Smooth muscle cell (in vitro differentiated cells): ENCODE measurements around the gene TEKT2. TPM values are rescaled to one million over a fixed set of nuclear protein-coding genes. Genes with fewer than 3 reads are reported as not detected.

Experiments
- DNase-seq: peaks from one replicate; lab custom pipeline; 2025; ENCODE audit not compliant: unreplicated experiment; lab: John Stamatoyannopoulos, UW
- H2AFZ ChIP-seq: fragments of 200-600 bp; sonication (generic); 2 replicates; pipeline ENCODE4 v1.6.0; 2016; ENCODE audit warnings: antibody characterized with exemption, low read depth, mild to moderate bottlenecking
- H3F3A ChIP-seq: fragments of 200-600 bp; sonication (generic); 2 replicates; pipeline ENCODE4 v1.6.0; 2017; ENCODE audit warnings: antibody characterized with exemption, low read depth
- H3K27ac ChIP-seq: fragments of 200-600 bp; sonication (generic); 2 replicates; pipeline ENCODE4 v1.5.1; 2016; ENCODE audit warnings: low read depth, mild to moderate bottlenecking
- H3K27me3 ChIP-seq: fragments of 200-600 bp; sonication (generic); 2 replicates; pipeline ENCODE4 v1.6.1; 2016; ENCODE audit warnings: low read depth, mild to moderate bottlenecking
- H3K36me3 ChIP-seq: fragments of 200-600 bp; sonication (generic); 2 replicates; pipeline ENCODE4 v1.5.1; 2016; ENCODE audit warnings: low read depth
- H3K4me1 ChIP-seq: fragments of 200-600 bp; sonication (generic); 2 replicates; pipeline ENCODE4 v1.5.1; 2016; ENCODE audit warnings: low read depth
- H3K4me2 ChIP-seq: fragments of 200-600 bp; sonication (generic); 2 replicates; pipeline ENCODE4 v1.6.0; 2016; ENCODE audit warnings: mild to moderate bottlenecking
- H3K4me3 ChIP-seq: fragments of 200-600 bp; sonication (generic); 2 replicates; pipeline ENCODE4 v1.5.1; 2016; ENCODE audit warnings: mild to moderate bottlenecking
- H3K79me2 ChIP-seq: fragments of 200-600 bp; sonication (generic); 2 replicates; pipeline ENCODE4 v1.6.0; 2016; ENCODE audit warnings: low read depth, mild to moderate bottlenecking
- H3K9ac ChIP-seq: fragments of 200-600 bp; sonication (generic); 2 replicates; pipeline ENCODE4 v1.6.0; 2016; ENCODE audit warnings: low read depth
- H3K9me3 ChIP-seq: fragments of 200-600 bp; sonication (generic); replicated peaks from 2 replicates; pipeline ENCODE4 v1.5.1; 2016; ENCODE audit warnings: low read depth
- H4K20me1 ChIP-seq: fragments of 200-600 bp; sonication (generic); 2 replicates; pipeline ENCODE4 v1.6.0; 2016; ENCODE audit warnings: low read depth
- WGBS: methylation state at CpG from one replicate; pipeline ENCODE4 v1.1.7; 2016; ENCODE audit warnings: low lambda C conversion rate; 5-methylcytosine and 5-hydroxymethylcytosine counted together
- polyA plus RNA-seq: library from polyadenylated mRNA; unstranded; fragments of >200 nt; fragmentation: Nextera tagmentation; extraction: Ambion mirVana; gene quantifications from 2 replicates; pipeline ENCODE4 v1.2.1, GENCODE V29; 2016
- total RNA-seq: library from RNA; depleted of rRNA; stranded (reverse); fragments of >200 nt; gene quantifications from 2 replicates; pipeline ENCODE4 v1.2.3, GENCODE V29; 2014
- TF ChIP-seq, protein P1 (sequence below): fragments of 200-600 bp; sonication (generic); IDR thresholded peaks from 2 replicates; pipeline ENCODE4 v1.5.1; 2017; ENCODE audit warnings: borderline replicate concordance, mild to moderate bottlenecking, antibody characterized with exemption; ENCODE audit not compliant: insufficient read depth, poor library complexity, severe bottlenecking

Gene TEKT2
- total and polyA plus RNA-seq, 2 experiments from 2014 or later, result 0.27 to 0.85 TPM

- H3K9ac ChIP-seq, result no peak overlapping the region
- TF ChIP-seq, protein P1, sequence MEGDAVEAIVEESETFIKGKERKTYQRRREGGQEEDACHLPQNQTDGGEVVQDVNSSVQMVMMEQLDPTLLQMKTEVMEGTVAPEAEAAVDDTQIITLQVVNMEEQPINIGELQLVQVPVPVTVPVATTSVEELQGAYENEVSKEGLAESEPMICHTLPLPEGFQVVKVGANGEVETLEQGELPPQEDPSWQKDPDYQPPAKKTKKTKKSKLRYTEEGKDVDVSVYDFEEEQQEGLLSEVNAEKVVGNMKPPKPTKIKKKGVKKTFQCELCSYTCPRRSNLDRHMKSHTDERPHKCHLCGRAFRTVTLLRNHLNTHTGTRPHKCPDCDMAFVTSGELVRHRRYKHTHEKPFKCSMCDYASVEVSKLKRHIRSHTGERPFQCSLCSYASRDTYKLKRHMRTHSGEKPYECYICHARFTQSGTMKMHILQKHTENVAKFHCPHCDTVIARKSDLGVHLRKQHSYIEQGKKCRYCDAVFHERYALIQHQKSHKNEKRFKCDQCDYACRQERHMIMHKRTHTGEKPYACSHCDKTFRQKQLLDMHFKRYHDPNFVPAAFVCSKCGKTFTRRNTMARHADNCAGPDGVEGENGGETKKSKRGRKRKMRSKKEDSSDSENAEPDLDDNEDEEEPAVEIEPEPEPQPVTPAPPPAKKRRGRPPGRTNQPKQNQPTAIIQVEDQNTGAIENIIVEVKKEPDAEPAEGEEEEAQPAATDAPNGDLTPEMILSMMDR, result no peak
- no peaks in the 10 kb centered on the region for H3K9me3 ChIP-seq
- WGBS, result 92% methylated on average over 9 of the region's 9 CpGs
- peaks cover 2% of the 10 kb centered on the region for H3F3A ChIP-seq
- H3K4me3 ChIP-seq, result no peak overlapping the region
- H2AFZ ChIP-seq, result no peak overlapping the region
- no peaks in the 10 kb centered on the region for H3K27me3 ChIP-seq
- no peak for DNase-seq
- H3K4me2 ChIP-seq, result no peak overlapping the region
- H3K36me3 ChIP-seq, result no peaks in the 10 kb centered on the region
- no peak overlapping the region for H3K27ac ChIP-seq
- peaks cover 6% of the 10 kb centered on the region for H3K4me1 ChIP-seq
- H3K79me2 ChIP-seq, result no peaks in the 10 kb centered on the region
- H4K20me1 ChIP-seq, result no peaks in the 10 kb centered on the region
Measured at GRCh38 chr1:36107394-36107793, 23.5 kb downstream of the TEKT2 start.

- 26% methylated on average over 14 of the region's 14 CpGs for WGBS
Measured at GRCh38 chr1:36108314-36108713, 24.4 kb downstream of the TEKT2 start.

DNA sequence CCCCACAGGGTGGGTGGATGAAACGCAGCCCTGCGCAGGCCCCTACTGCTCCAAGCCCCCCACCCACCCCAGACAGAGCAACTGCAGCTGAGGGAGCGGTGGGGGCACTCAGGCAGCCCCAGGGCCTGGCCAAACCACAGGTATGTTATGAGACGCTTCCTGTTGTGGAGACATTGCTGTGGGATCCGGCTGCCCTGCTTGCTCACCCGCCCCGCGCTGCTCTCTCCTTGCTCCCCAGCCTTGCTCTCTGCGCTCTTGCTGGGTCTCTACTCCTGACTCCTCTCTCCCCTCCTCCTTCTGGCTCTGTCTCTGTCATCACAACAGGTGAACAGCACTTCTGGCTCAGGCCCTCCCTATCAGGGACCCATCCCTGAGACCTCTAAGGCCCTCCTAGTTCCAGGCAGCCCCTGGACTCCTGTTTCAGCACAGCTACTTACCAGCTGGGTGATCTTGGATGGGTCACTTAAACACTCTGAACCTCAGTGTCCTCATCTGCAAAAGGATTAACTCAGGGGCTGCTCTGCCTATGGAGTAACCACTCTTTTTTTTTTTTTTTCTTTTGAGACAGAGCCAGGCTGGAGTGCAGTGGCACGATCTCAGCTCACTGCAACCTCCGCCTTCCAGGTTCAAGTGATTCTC lies 25.3 kb downstream of the TEKT2 start:
- no peaks in the 10 kb centered on the region for H4K20me1 ChIP-seq
- no peaks in the 10 kb centered on the region for H3K36me3 ChIP-seq
- H3K27ac ChIP-seq, result peak overlapping the region; percentile 94
- peaks cover 2% of the 10 kb centered on the region for H3F3A ChIP-seq
- TF ChIP-seq, protein P1, result no peak
- H3K4me1 ChIP-seq, result peaks cover 6% of the 10 kb centered on the region
- H2AFZ ChIP-seq, result no peak overlapping the region
- H3K9ac ChIP-seq, result peak overlapping the region; percentile 73
- H3K4me3 ChIP-seq, result no peak overlapping the region
- peak; percentile 33 for DNase-seq
- H3K27me3 ChIP-seq, result no peaks in the 10 kb centered on the region
- H3K4me2 ChIP-seq, result peak overlapping the region; percentile 80
- H3K79me2 ChIP-seq, result no peaks in the 10 kb centered on the region
- WGBS, result 33% methylated on average over 10 of the region's 11 CpGs
- no peaks in the 10 kb centered on the region for H3K9me3 ChIP-seq

More at GRCh38 chr1:36108314-36108713, 24.4 kb downstream of the TEKT2 start:
- peak overlapping the region; percentile 94 for H3K27ac ChIP-seq
- TF ChIP-seq, protein P1, result no peak
- no peak overlapping the region for H2AFZ ChIP-seq
- no peaks in the 10 kb centered on the region for H3K27me3 ChIP-seq
- no peaks in the 10 kb centered on the region for H3K79me2 ChIP-seq
- H3K4me2 ChIP-seq, result peak overlapping the region; percentile 80
- DNase-seq, result peak; percentile 35
- H3K4me3 ChIP-seq, result no peak overlapping the region
- H3K9ac ChIP-seq, result peak overlapping the region; percentile 73
- no peaks in the 10 kb centered on the region for H3K9me3 ChIP-seq
- no peaks in the 10 kb centered on the region for H3K36me3 ChIP-seq
- no peaks in the 10 kb centered on the region for H4K20me1 ChIP-seq
- peaks cover 2% of the 10 kb centered on the region for H3F3A ChIP-seq
- peaks cover 6% of the 10 kb centered on the region for H3K4me1 ChIP-seq

DNA sequence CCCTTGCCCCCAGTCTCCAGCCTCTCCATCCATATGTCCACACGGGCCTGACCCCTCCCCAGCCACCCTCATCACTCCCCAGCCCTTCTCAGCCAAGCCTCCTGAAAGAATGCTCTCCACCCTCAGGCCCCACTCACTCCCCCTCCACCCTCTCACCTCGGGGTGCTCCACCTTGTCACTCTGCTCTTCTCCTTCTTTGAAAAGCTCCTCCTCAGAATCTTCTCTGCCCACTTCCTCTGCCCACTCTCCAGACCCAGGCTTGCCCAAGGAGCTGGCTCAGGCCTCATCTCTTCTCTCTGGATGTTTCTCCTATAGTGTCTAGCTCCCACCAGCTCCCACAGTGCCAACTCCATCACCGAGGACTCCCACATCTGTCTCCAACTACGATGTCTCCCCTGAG lies 27.3 kb downstream of the TEKT2 start:
- Histone ChIP-seq H3K4me2 (no peak overlapping the region), H3K27me3 (no peaks in the 10 kb centered on the region), H3K36me3 (no peaks in the 10 kb centered on the region), H3K27ac (no peak overlapping the region), H3K4me1 (peaks cover 16% of the 10 kb centered on the region), H3K79me2 (no peaks in the 10 kb centered on the region), H3K9ac (no peak overlapping the region), H3K4me3 (no peak overlapping the region), H3K9me3 (no peaks in the 10 kb centered on the region), H3F3A (peaks cover 6% of the 10 kb centered on the region), H4K20me1 (no peaks in the 10 kb centered on the region), H2AFZ (no peak overlapping the region)
- WGBS, result 82% methylated on average over 4 of the region's 4 CpGs
- TF ChIP-seq, protein P1, result no peak
- no peak for DNase-seq
